Measurements from ENCODE around the gene TREX2. TPM values are rescaled to one million over a fixed set of nuclear protein-coding genes. Genes with fewer than 3 reads are reported as not detected.
"Not testable (repeated sequence)": the region's sequence is repeated elsewhere in the genome, so short reads cannot be mapped to it uniquely, and the experiment has no call there.

Gene TREX2
- total RNA-seq, 8 experiments from 2014 or later, result 0.05 to 0.70 (median 0.38) TPM; not detected in 3

- no peak overlapping the region for H3K27ac ChIP-seq
- H3K4me3 ChIP-seq, result no peak overlapping the region
- no peaks in the 10 kb centered on the region for H3K4me1 ChIP-seq (replicated peaks in 1 of 2)
- 0 to 20% methylated on average over 1 of the region's 5 CpGs; no CpG with 5 or more reads in 8 of the 10 experiments for WGBS, 10 experiments
- no peak for ATAC-seq (replicated peaks in 6 of 8)
- in situ Hi-C loops (cut with MboI; ENCODE audit: low pct_unique_long_range_greater_than_20kb in 2 of 9, low sequenced_read_pairs in 9 of 9, unreplicated experiment in 9 of 9), result loop anchor here in 1 of 9 experiments (25.0 kb wide), 1 partner anchor 368 kb away; no protein-coding TSS in a partner anchor
These were observed 40.4 kb downstream of the TREX2 start for GRCh38 chrX:153405426-153405825.

DNA sequence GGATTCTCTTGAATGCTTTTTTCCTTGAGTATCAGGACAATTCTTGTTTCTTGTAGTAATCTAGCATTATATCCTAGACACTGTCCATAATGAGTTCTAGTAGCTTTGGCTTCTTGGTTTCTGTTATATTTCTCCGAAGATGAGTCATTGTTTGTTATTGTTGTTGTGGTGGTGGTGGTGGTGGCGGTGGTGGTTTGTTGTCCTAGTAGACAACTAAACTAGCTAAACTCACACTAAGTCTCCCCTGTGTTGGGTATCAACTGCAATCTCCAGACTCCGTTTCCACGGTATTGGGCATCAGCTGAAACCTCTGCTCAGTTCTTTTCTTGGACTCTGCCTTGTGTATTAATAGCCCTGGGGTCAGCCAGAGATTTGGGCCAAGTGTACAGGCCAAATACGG lies 41.5 kb downstream of the TREX2 start:
- not testable (repeated sequence) for ATAC-seq (replicated peaks in 6 of 8); H3K4me3 ChIP-seq; H3K4me1 ChIP-seq (replicated peaks in 1 of 2); H3K27ac ChIP-seq
- WGBS, 10 experiments, result 20 to 80% (median 51%) methylated on average over 1 to 4 of the region's 5 CpGs; no CpG with 5 or more reads in 6 of the 10 experiments
- in situ Hi-C loops (cut with MboI; ENCODE audit: low pct_unique_long_range_greater_than_20kb in 2 of 9, low sequenced_read_pairs in 9 of 9, unreplicated experiment in 9 of 9), result loop anchor here in 1 of 9 experiments (25.0 kb wide), 1 partner anchor 367 kb away; no protein-coding TSS in a partner anchor

GRCh38 chrX:153401133-153401764 lies 44.6 kb downstream of the TREX2 start, which contains the start of gene PNMA6E:
TSS of gene PNMA6E (minus strand) at chrX:153401350. CDS start at chrX:153398849, 2,501 bp downstream.
- no peak within 1 kb of the TSS for H3K4me3 ChIP-seq
- in situ Hi-C loops (cut with MboI; ENCODE audit: low pct_unique_long_range_greater_than_20kb in 2 of 9, low sequenced_read_pairs in 9 of 9, unreplicated experiment in 9 of 9), result loop anchor here in 1 of 9 experiments (25.0 kb wide), 1 partner anchor 364 kb away; no protein-coding TSS in a partner anchor
- no peak for ATAC-seq (replicated peaks in 6 of 8)
- WGBS, 10 experiments, result 62 to 100% (median 88%) methylated on average over 2 to 18 of the region's 29 CpGs; no CpG with 5 or more reads in 4 of the 10 experiments
- no peaks in the 10 kb centered on the region for H3K4me1 ChIP-seq (replicated peaks in 1 of 2)
- no peak within 1 kb of the TSS for H3K27ac ChIP-seq

DNA sequence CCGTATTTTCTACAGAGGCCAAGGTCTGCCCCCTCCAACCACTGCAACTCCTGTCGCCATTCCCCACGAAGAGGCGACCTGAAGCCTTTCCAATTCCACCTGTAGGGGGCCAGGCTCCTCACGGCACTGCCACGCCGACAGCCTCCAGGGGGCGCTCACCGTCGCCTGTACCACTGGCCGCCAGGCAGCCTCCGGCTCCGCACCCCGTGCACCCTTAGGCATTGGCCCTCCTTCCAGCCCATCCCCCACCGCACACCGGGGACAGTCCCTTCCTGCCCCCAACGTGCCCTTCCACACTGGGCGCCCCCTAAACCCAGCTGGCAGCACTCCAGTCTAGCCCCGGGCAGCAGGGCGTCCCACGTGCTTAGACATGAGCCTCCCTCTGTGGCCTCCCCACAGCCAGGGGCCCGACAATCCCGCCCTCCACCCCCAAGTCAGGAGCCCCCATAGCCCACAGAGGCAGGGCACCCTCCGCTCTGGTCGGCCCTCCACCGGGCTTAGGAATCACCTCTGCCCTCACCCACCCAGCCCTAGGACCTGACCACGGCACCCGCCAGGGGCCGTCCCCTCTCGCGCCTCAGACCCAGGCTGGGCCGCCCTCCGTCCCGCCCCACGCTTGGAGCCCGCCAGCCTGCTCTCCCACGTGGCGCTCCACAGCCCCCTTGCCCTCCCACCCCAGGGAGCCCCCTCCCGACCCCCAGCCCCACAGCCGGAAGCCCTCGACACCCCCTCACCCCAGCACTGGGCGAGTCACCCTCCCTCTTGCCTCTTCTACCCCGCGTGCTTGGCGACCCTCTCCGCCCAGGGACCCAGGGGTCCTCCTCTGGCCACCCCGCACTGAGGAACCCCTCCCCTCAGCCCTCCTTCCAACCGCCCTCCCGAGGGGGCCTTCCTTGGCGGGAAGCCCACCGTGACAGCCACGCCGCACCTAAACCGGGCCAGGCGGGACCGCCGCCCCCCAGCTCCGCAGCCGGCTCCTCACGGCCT lies 45.4 kb downstream of the TREX2 start:
- 17 to 34% methylated on average over 1 to 3 of the region's 60 CpGs; no CpG with 5 or more reads in 8 of the 10 experiments for WGBS, 10 experiments
- no peaks in the 10 kb centered on the region for H3K4me1 ChIP-seq (replicated peaks in 1 of 2)
- no peak overlapping the region for H3K4me3 ChIP-seq
- H3K27ac ChIP-seq, result no peak overlapping the region
- ATAC-seq (replicated peaks in 6 of 8), result no peak
- in situ Hi-C loops (cut with MboI; ENCODE audit: low pct_unique_long_range_greater_than_20kb in 2 of 9, low sequenced_read_pairs in 9 of 9, unreplicated experiment in 9 of 9), result loop anchor here in 1 of 9 experiments (25.0 kb wide), 1 partner anchor 363 kb away; no protein-coding TSS in a partner anchor

GRCh38 chrX:153398275-153398960 lies 47.4 kb downstream of the TREX2 start:
- H3K4me3 ChIP-seq, result no peak overlapping the region
- no peak overlapping the region for H3K27ac ChIP-seq
- in situ Hi-C loops (cut with MboI; ENCODE audit: low pct_unique_long_range_greater_than_20kb in 2 of 9, low sequenced_read_pairs in 9 of 9, unreplicated experiment in 9 of 9), result no loop called here
- no peaks in the 10 kb centered on the region for H3K4me1 ChIP-seq (replicated peaks in 1 of 2)
- WGBS, 10 experiments, result 30 to 60% methylated on average over 1 to 9 of the region's 17 CpGs; no CpG with 5 or more reads in 8 of the 10 experiments
- no peak for ATAC-seq (replicated peaks in 6 of 8)

GRCh38 chrX:153397256-153397960 lies 48.4 kb downstream of the TREX2 start:
- in situ Hi-C loops (cut with MboI; ENCODE audit: low pct_unique_long_range_greater_than_20kb in 2 of 9, low sequenced_read_pairs in 9 of 9, unreplicated experiment in 9 of 9), result no loop called here
- H3K27ac ChIP-seq, result no peak overlapping the region
- 0 to 80% (median 36%) methylated on average over 1 to 5 of the region's 27 CpGs; no CpG with 5 or more reads in 7 of the 10 experiments for WGBS, 10 experiments
- H3K4me1 ChIP-seq (replicated peaks in 1 of 2), result no peaks in the 10 kb centered on the region
- H3K4me3 ChIP-seq, result no peak overlapping the region
- ATAC-seq (replicated peaks in 6 of 8), result no peak

DNA sequence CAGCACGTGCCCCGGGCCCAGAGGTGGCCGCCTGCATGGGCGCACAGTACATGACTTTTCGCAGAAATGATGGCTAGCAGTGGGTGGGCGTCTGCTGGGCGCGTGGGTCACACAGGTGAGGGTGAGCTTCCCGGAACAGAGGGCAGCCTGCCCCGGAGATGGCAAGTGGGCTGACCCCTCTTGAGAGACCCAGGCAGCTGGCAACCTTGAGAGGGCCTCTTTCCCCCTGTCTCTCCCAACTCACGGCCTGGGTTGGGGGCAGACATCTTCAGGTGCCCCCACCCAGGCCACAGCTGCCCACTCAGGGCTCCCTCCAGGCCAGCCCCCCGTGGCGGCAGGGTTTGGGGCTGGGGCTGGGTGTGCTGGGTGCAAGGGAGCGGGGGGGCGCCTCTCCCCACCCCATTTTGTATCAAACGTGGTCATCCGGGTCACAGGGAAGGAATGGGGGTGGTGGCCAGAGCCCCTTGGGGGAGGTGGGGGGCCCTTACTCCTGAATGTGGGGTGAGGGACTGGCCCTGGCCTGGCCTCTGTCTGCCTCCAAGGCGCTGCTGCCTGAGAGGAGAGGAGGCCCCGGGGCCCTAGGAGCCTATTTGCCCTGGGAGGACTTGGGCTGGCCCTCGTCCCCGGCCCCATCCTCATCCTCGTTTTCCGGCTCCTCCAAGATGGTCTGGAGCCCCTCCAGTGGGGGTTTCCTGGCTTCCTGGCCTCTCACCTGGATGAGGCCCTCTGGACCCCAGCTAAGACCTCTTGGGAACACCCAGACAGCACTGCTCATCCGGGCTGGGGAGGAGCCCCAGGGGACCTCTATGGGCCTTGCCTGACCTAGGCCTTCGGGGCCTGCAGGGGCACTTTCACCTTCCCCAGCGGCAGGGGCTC lies 49.3 kb downstream of the TREX2 start:
- WGBS, 10 experiments, result 20% methylated on average over 1 of the region's 26 CpGs; no CpG with 5 or more reads in 9 of the 10 experiments

GRCh38 chrX:153395613-153396319 lies 50.1 kb downstream of the TREX2 start:
- Histone ChIP-seq H3K4me3 (no peak overlapping the region), H3K27ac (no peak overlapping the region), H3K4me1 (replicated peaks in 1 of 2) (no peaks in the 10 kb centered on the region)
- 50 to 80% methylated on average over 1 to 2 of the region's 26 CpGs; no CpG with 5 or more reads in 8 of the 10 experiments for WGBS, 10 experiments
- ATAC-seq (replicated peaks in 6 of 8), result no peak
- in situ Hi-C loops (cut with MboI; ENCODE audit: low pct_unique_long_range_greater_than_20kb in 2 of 9, low sequenced_read_pairs in 9 of 9, unreplicated experiment in 9 of 9), result no loop called here

More for the DNA sequence above, 49.3 kb downstream of the TREX2 start:
- Histone ChIP-seq H3K27ac (no peak overlapping the region), H3K4me1 (replicated peaks in 1 of 2) (no peaks in the 10 kb centered on the region), H3K4me3 (no peak overlapping the region)
- in situ Hi-C loops (cut with MboI; ENCODE audit: low pct_unique_long_range_greater_than_20kb in 2 of 9, low sequenced_read_pairs in 9 of 9, unreplicated experiment in 9 of 9), result no loop called here
- no peak for ATAC-seq (replicated peaks in 6 of 8)

- Histone ChIP-seq H3K4me3 (no peak overlapping the region), H3K4me1 (replicated peaks in 1 of 2) (no peaks in the 10 kb centered on the region), H3K27ac (no peak overlapping the region)
- WGBS, 10 experiments, result 55 to 95% methylated on average over 4 to 9 of the region's 13 CpGs; no CpG with 5 or more reads in 8 of the 10 experiments
- no peak for ATAC-seq (replicated peaks in 6 of 8)
- in situ Hi-C loops (cut with MboI; ENCODE audit: low pct_unique_long_range_greater_than_20kb in 2 of 9, low sequenced_read_pairs in 9 of 9, unreplicated experiment in 9 of 9), result no loop called here
These were observed 51.2 kb downstream of the TREX2 start for GRCh38 chrX:153394612-153395011.
